ENCODE data around the gene IDE. TPM values are rescaled to one million over a fixed set of nuclear protein-coding genes. Genes with fewer than 3 reads are reported as not detected.

Gene IDE
- total and polyA plus RNA-seq, 10 of the 15 experiments (the other 5 are each of a cell fraction or from before 2014, with no cell fraction given): 11.6 to 54.5 (median 33.6) TPM

- no peak for FAIRE-seq
Measured at GRCh38 chr10:92421550-92421949, 152.3 kb downstream of the IDE start.

More at GRCh38 chr10:92421550-92421949, 152.3 kb downstream of the IDE start:
- H3K79me2 ChIP-seq (ENCODE audit: control insufficient read depth, insufficient read depth, low read length): no peaks in the 10 kb centered on the region
- no peak for DNase-seq (ENCODE audit: low read depth, low spot score)
- ChIA-PET RAD21 (ENCODE audit: unreplicated experiment) (no interaction called here), CTCF (no interaction called here), POLR2A (no interaction called here), SMC1A (ENCODE audit: uncharacterized antibody, unreplicated experiment) (no interaction called here)
- H3K4me2 ChIP-seq (ENCODE audit: control insufficient read depth, insufficient read depth): 0 out of 2 replicates have a peak overlapping the region, but pooled peaks have one; percentile 89
- peaks cover 4% of the 10 kb centered on the region; the same call in 2 of the 3 replicates for H3K9me3 ChIP-seq (replicated peaks; ENCODE audit: control insufficient read depth, insufficient read depth, low read length)
- H2AFZ ChIP-seq (ENCODE audit: control insufficient read depth, low read depth, low read length): no peak overlapping the region
- intact Hi-C loops (cut with micrococcal nuclease; ENCODE audit: unreplicated experiment) (no loop called here), in situ Hi-C loops (cut with MboI) (no loop called here)
- peaks cover 11% of the 10 kb centered on the region for H3K4me1 ChIP-seq (ENCODE audit: control insufficient read depth, insufficient read depth, low read length)
- H3K27me3 ChIP-seq (replicated peaks in 1 of 2; ENCODE audit: control insufficient read depth in 2 of 2, insufficient read depth in 2 of 2, low read length in 1 of 2): no peaks in the 10 kb centered on the region; a peak in 1 of 4 replicates
- H3K4me3 ChIP-seq: no peak overlapping the region
- TF ChIP-seq MTA2 (IDR thresholded peaks at IDR 0.05; ENCODE audit: low read depth) (no peak), USF1 (IDR thresholded peaks at IDR 0.05; ENCODE audit: borderline replicate concordance, extremely low read length, insufficient read depth, low read depth, low read length) (no peak), ZNF622 (IDR thresholded peaks at IDR 0.05) (no peak), NR2C1 (IDR thresholded peaks at IDR 0.05) (no peak), SUZ12 (IDR thresholded peaks at IDR 0.05; ENCODE audit: unreplicated experiment) (no peak), ZBED1 (IDR thresholded peaks at IDR 0.05; ENCODE audit: borderline replicate concordance) (no peak), CUX1 (IDR thresholded peaks at IDR 0.05; ENCODE audit: insufficient replicate concordance, low read depth, low read length) (no peak), GABPA (IDR thresholded peaks at IDR 0.05; ENCODE audit: low read depth) (no peak), KDM1A (IDR thresholded peaks at IDR 0.05; ENCODE audit: borderline replicate concordance) (no peak), MYC (IDR thresholded peaks at IDR 0.05; ENCODE audit: insufficient read depth, insufficient read length, insufficient replicate concordance, low read length, severe bottlenecking) (no peak), TARDBP (IDR thresholded peaks at IDR 0.05; ENCODE audit: borderline replicate concordance) (no peak)
- no peak overlapping the region for H3K27ac ChIP-seq (ENCODE audit: control insufficient read depth, insufficient read depth)
- no TSS peak for BruUV-seq (replicated peaks)
- H3K9ac ChIP-seq (ENCODE audit: control insufficient read depth, insufficient read depth, low read length): no peak overlapping the region
- H4K20me1 ChIP-seq (ENCODE audit: control insufficient read depth, insufficient read depth): no peaks in the 10 kb centered on the region
- 0 out of 3 replicates have a peak, but pooled peaks have one; percentile 21 for ATAC-seq
- no peaks in the 10 kb centered on the region for H3K36me3 ChIP-seq (ENCODE audit: control insufficient read depth in 2 of 2, insufficient read depth in 2 of 2, low read length in 1 of 2)

All from GM12878 (cell line).